HepG2 (cell line): ENCODE results near the gene HDAC4. TPM values are rescaled to one million over a fixed set of nuclear protein-coding genes. Genes with fewer than 3 reads are reported as not detected.

Source experiments
- ATAC-seq: fragments of 200-7000 bp; cut with Tn5 transposase; 3 replicates; pipeline ENCODE4 v1.9.1; 2020; ENCODE audit warnings: mild to moderate bottlenecking, moderate library complexity
- BruUV-seq: library from RNA; stranded (reverse); fragments of 400-500 nt; replicated peaks from 2 replicates; lab custom pipeline; 2021; lab: Mats Ljungman, UMichigan
- CTCF ChIA-PET: fragments of 300-600 bp; formaldehyde crosslinking; extraction: SDS; loops from one replicate; lab custom pipeline; 2021; ENCODE audit warnings: low total read pairs, inconsistent platforms, low intra/inter-chr PET ratio; lab: Yijun Ruan, JAX
- POLR2A ChIA-PET: fragments of 350-600 bp; sonication (Branson Sonifier 250); formaldehyde crosslinking; loops from one replicate; lab custom pipeline; 2020; ENCODE audit warnings: antibody characterized with exemption, inconsistent platforms; lab: Yijun Ruan, JAX
- DNase-seq: peaks from one replicate; pipeline ENCODE4 v3.0.0-alpha.2; 2015; ENCODE audit warnings: low spot score
- FAIRE-seq: peaks from 3 replicates; lab custom pipeline; 2011; peaks lifted over from hg19 to GRCh38; lab: Jason Lieb, UNC
- H2AFZ ChIP-seq: one replicate; pipeline ENCODE4 v1.6.1; 2011; ENCODE audit warnings: low read length, inconsistent platforms
- H3K27ac ChIP-seq: fragments of 300-600 bp; 3 replicates; pipeline ENCODE4 v1.8.0; 2011; ENCODE audit warnings: mixed run types, mild to moderate bottlenecking, mixed read lengths, low read length, inconsistent platforms; ENCODE audit not compliant: insufficient read depth; ENCODE audit errors: extremely low read length
- H3K27me3 ChIP-seq, 2 experiments: fragments of 200-600 bp in 1 of 2; 2 replicates in 1 of 2; 3 replicates in 1 of 2; pipeline versions ENCODE4 v1.6.0 to v1.8.0; 2011; ENCODE audit warnings: low read length in 2 of 2, mild to moderate bottlenecking in 2 of 2, moderate library complexity in 2 of 2, inconsistent platforms in 1 of 2; ENCODE audit not compliant: insufficient read depth in 2 of 2, control insufficient read depth in 1 of 2
- H3K36me3 ChIP-seq, 2 experiments: fragments of 200-600 bp in 1 of 2; replicated peaks in 1 of 2; 2 replicates in 1 of 2; 3 replicates in 1 of 2; pipeline versions ENCODE4 v1.5.1 to v1.8.0; 2011; ENCODE audit warnings: low read length in 2 of 2, inconsistent platforms in 1 of 2; ENCODE audit not compliant: insufficient read depth in 2 of 2, control insufficient read depth in 1 of 2
- H3K4me1 ChIP-seq: 2 replicates; pipeline ENCODE4 v1.5.1; 2012; ENCODE audit warnings: low read length, inconsistent platforms; ENCODE audit not compliant: insufficient read depth
- H3K4me2 ChIP-seq: 2 replicates; pipeline ENCODE4 v1.6.0; 2011; ENCODE audit warnings: low read depth, low read length, inconsistent platforms
- H3K4me3 ChIP-seq, 3 experiments: fragments of 200-600 bp in 1 of 3; sonication (generic), shearing (Covaris generic) in 1 of 3; replicated peaks in 1 of 3; 2 replicates each; pipeline ENCODE4 v1.5.1; 2011 to 2016; ENCODE audit warnings: low read length in 3 of 3, inconsistent platforms in 2 of 3, low read depth in 2 of 3, mild to moderate bottlenecking in 2 of 3, control low read depth in 1 of 3, mixed read lengths in 1 of 3; ENCODE audit not compliant: insufficient read depth in 1 of 3
- H3K79me2 ChIP-seq: one replicate; pipeline ENCODE4 v1.6.1; 2011; ENCODE audit warnings: low read length, inconsistent platforms; ENCODE audit not compliant: insufficient read depth
- H3K9ac ChIP-seq: 2 replicates; pipeline ENCODE4 v1.6.0; 2011; ENCODE audit warnings: mild to moderate bottlenecking, low read depth, low read length, inconsistent platforms; ENCODE audit not compliant: insufficient read depth
- H3K9me3 ChIP-seq: 2 replicates; pipeline ENCODE4 v1.5.1; 2012; ENCODE audit warnings: mild to moderate bottlenecking, low read length
- H4K20me1 ChIP-seq: 2 replicates; pipeline ENCODE4 v1.6.0; 2011; ENCODE audit warnings: inconsistent platforms, mild to moderate bottlenecking, low read length, moderate library complexity; ENCODE audit not compliant: insufficient read depth
- BCL6 ChIP-seq: IDR thresholded peaks from 2 replicates; pipeline ENCODE4 v1.6.1; 2016; ENCODE audit warnings: missing genetic modification reagents, missing compliant biosample characterization
- HBP1 ChIP-seq: IDR thresholded peaks from 2 replicates; pipeline ENCODE4 v1.6.1; 2016; ENCODE audit warnings: low read depth, control low read depth
- HHEX ChIP-seq: IDR thresholded peaks from 2 replicates; pipeline ENCODE4 v1.6.1; 2016; ENCODE audit warnings: control low read depth
- KLF11 ChIP-seq: IDR thresholded peaks from 2 replicates; pipeline ENCODE4 v1.6.1; 2016; ENCODE audit warnings: missing compliant biosample characterization
- MYNN ChIP-seq: sonication (generic); formaldehyde crosslinking; IDR thresholded peaks from 2 replicates; pipeline ENCODE4 v1.4.0; 2020; ENCODE audit warnings: mild to moderate bottlenecking, low read depth, missing genetic modification reagents
- SMC3 ChIP-seq: IDR thresholded peaks from 2 replicates; pipeline ENCODE4 v1.6.1; 2011; ENCODE audit warnings: low read length, improper control_type of control experiment
- ZBTB21 ChIP-seq: sonication (generic); formaldehyde crosslinking; IDR thresholded peaks from 2 replicates; pipeline ENCODE4 v1.4.0; 2020; ENCODE audit warnings: missing genetic modification reagents
- ZBTB4 ChIP-seq: sonication (generic); formaldehyde crosslinking; IDR thresholded peaks from 2 replicates; pipeline ENCODE4 v1.4.0; 2020; ENCODE audit warnings: missing genetic modification reagents, mild to moderate bottlenecking, borderline replicate concordance
- ZFP90 ChIP-seq: sonication (generic); formaldehyde crosslinking; IDR thresholded peaks from 2 replicates; pipeline ENCODE4 v1.8.0; 2022; ENCODE audit warnings: missing genetic modification reagents, mild to moderate bottlenecking, inconsistent platforms, borderline replicate concordance
- ZNF235 ChIP-seq: sonication (generic); formaldehyde crosslinking; IDR thresholded peaks from 2 replicates; pipeline ENCODE4 v1.8.1; 2023; ENCODE audit warnings: mild to moderate bottlenecking, missing genetic modification reagents, borderline replicate concordance
- WGBS: methylation state at CpG from one replicate; pipeline ENCODE4 v1.1.6; 2017; ENCODE audit warnings: low lambda C conversion rate; 5-methylcytosine and 5-hydroxymethylcytosine counted together
- in situ Hi-C: cut with HindIII; loops from 2 replicates; pipeline ENCODE4 v1.10.0; 2017; ENCODE audit warnings: low pct_unique_long_range_greater_than_20kb; ENCODE audit not compliant: extremely low pct_ligation_motif_present
- intact Hi-C: fragments of 100-400 bp; cut with micrococcal nuclease; formaldehyde crosslinking; loops from one replicate; pipeline ENCODE4 v1.10.0; 2022; ENCODE audit not compliant: unreplicated experiment
- polyA plus RNA-seq, 8 experiments: library from polyadenylated mRNA; depleted of rRNA in 3 of 8; stranded (reverse) in 7 of 8; unstranded in 1 of 8; fragments of >200 nt; fragmentation: Illumina TruSeq in 4 of 8; extraction: Trizol in 4 of 8; gene quantifications; 2 replicates each; pipeline versions ENCODE4 v1.2.1 to v1.2.3, GENCODE V29; 2011 to 2016; ENCODE audit warnings: low read depth in 4 of 8, missing spikeins in 1 of 8, mixed read lengths in 1 of 8; ENCODE audit not compliant: insufficient read depth in 1 of 8
- total RNA-seq, 5 experiments: library from RNA; depleted of rRNA; stranded (reverse); fragments of >200 nt; fragmentation: Illumina TruSeq; extraction: Trizol; gene quantifications; 2 replicates each; pipeline ENCODE4 v1.2.3, GENCODE V29; 2016; ENCODE audit warnings: low read depth in 1 of 5

The HDAC4 gene
- total and polyA plus RNA-seq, 2 of the 13 experiments (the other 11 are each of a cell fraction or from before 2014, with no cell fraction given), result 10.1 to 11.5 TPM

GRCh38 chr2:239006622-239007285 lies 394.1 kb downstream of the HDAC4 start (continued):
- TF ChIP-seq HBP1 (CRISPR knock-in tag), result no peak
- TF ChIP-seq ZBTB4, result no peak
- no peak for TF ChIP-seq SMC3
- no peak for TF ChIP-seq ZNF235 (CRISPR knock-in tag)
- peak; percentile 64 for TF ChIP-seq BCL6 (CRISPR knock-in tag)

- no peak for FAIRE-seq
- ATAC-seq, result no peak
- Histone ChIP-seq H3K36me3 (no peaks in the 10 kb centered on the region), H3K9me3 (no peaks in the 10 kb centered on the region), H3K4me2 (no peak overlapping the region), H3K4me1 (no peaks in the 10 kb centered on the region), H3K27ac (no peak overlapping the region), H3K4me3 (no peak overlapping the region), H2AFZ (no peak overlapping the region), H3K9ac (no peak overlapping the region), H3K79me2 (no peaks in the 10 kb centered on the region), H4K20me1 (no peaks in the 10 kb centered on the region), H3K27me3 (peaks cover 11 to 84% of the 10 kb centered on the region in 2 experiments; a peak in 4 of 5 replicates)
- CTCF ChIA-PET, result no interaction called here
- in situ Hi-C loops (no loop called here), intact Hi-C loops (no loop called here)
- POLR2A ChIA-PET, result no interaction called here
- 27% methylated on average over 4 of the region's 4 CpGs for WGBS
- TF ChIP-seq ZBTB21 (CRISPR knock-in tag) (no peak), KLF11 (CRISPR knock-in tag) (no peak), ZFP90 (CRISPR knock-in tag) (no peak), HHEX (CRISPR knock-in tag) (no peak), MYNN (CRISPR knock-in tag) (no peak)
- BruUV-seq, result no TSS peak
- no peak for DNase-seq
Observed at GRCh38 chr2:239005586-239005985, 395.2 kb downstream of the HDAC4 start.
